ENCODE measurements around the gene ARFRP1. TPM values are rescaled to one million over a fixed set of nuclear protein-coding genes. Genes with fewer than 3 reads are reported as not detected.

The ARFRP1 gene
- total RNA-seq, 1 experiment from 2014 or later: 71.2 TPM

DNA sequence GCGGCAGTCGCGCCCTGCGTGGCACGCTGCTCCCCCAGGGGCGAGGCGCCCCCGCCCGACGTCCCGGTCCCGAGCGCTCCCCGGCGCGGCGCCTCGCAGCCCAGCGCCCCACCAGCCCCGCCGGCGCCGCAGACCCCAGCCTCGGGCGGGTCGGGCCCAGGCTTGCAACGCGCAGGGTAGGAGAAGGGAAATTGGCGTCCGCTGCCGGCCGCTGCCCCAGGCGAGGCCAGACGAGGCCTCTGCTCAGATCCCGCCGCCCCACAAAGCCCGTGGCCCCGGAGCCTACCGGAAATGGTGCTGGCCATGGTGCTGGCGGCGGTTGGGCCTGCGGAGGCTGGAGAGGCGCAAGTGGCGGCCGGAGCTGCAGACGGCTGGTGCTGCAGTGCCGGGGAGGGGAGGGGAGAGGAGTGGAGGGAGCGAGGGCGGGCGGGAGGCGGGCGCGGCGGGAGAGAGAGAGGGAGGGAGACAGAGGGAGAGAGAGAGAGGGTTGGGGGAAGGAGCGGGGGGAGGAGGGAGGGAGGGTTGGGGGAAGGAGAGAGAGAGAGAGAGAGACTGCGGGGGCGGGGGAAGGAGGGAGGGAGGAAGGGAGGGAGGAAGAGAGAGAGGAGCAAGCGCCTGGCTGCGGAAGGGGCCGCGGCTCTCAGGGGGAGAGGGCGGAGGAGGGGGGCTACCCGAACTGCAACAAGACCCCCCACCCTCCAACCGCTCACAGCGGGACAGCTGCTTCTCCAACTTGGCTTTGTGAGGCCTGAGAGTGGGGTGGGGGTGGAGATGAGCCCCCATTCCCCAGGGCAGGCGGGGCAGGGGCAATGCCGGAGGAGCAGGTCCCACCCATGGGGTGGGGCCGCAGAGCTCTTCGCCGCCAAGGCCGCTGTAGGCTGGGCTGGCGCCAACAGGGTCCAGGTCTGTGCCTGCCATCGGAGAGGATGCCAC is 54.5 kb downstream of the ARFRP1 start, which contains the start of gene STMN3:
Gene STMN3, minus strand, starts transcription at position 384 of the 933 bp plus-strand sequence. Its CDS starts 79 bp downstream, at position 305.
- DNase-seq: peak; percentile 61
- intact Hi-C loops (cut with micrococcal nuclease): no loop called here
- Histone ChIP-seq H3F3A (ENCODE audit: low read length, unreplicated experiment) (no peaks in the 10 kb centered on the region), H3K9me2 (replicated peaks; ENCODE audit: low read length) (no peaks in the 10 kb centered on the region), H3K9ac (ENCODE audit: low read length) (no peak within 1 kb of the TSS), H4K20me1 (ENCODE audit: low read length) (no peaks in the 10 kb centered on the region), H3K4me1 (ENCODE audit: insufficient read depth, low read length) (peaks cover 16% of the 10 kb centered on the region), H3K36me3 (ENCODE audit: low read depth, low read length) (no peaks in the 10 kb centered on the region), H3K27ac (ENCODE audit: low read length) (no peak within 1 kb of the TSS), H3K79me2 (ENCODE audit: low read length) (no peaks in the 10 kb centered on the region), H3K27me3 (ENCODE audit: low read length) (peaks cover 14% of the 10 kb centered on the region), H3K4me2 (ENCODE audit: low read length) (peak within 1 kb of the TSS; percentile 65), H2AFZ (ENCODE audit: low read length) (no peak within 1 kb of the TSS), H3K9me3 (ENCODE audit: low read length) (no peaks in the 10 kb centered on the region), H3K4me3 (ENCODE audit: low read length) (peak within 1 kb of the TSS; percentile 47)
- ChIA-PET CTCF (no interaction called here), POLR2A (ENCODE audit: unreplicated experiment) (interaction anchor here (0.6 kb wide), 1 partner anchor 53 kb away, joined by 8 read pairs; no protein-coding TSS in a partner anchor)
- TF ChIP-seq CTCF (conservative IDR thresholded peaks at IDR 0.05; ENCODE audit: low read depth, low read length) (no peak), EZH2 (IDR thresholded peaks at IDR 0.05; ENCODE audit: low read length, unreplicated experiment) (no peak), EZH2phosphoT487 (IDR thresholded peaks at IDR 0.05; ENCODE audit: borderline replicate concordance, low read length) (no peak)
- ATAC-seq: peak; percentile 47
- BruUV-seq (replicated peaks): no TSS peak

DNA sequence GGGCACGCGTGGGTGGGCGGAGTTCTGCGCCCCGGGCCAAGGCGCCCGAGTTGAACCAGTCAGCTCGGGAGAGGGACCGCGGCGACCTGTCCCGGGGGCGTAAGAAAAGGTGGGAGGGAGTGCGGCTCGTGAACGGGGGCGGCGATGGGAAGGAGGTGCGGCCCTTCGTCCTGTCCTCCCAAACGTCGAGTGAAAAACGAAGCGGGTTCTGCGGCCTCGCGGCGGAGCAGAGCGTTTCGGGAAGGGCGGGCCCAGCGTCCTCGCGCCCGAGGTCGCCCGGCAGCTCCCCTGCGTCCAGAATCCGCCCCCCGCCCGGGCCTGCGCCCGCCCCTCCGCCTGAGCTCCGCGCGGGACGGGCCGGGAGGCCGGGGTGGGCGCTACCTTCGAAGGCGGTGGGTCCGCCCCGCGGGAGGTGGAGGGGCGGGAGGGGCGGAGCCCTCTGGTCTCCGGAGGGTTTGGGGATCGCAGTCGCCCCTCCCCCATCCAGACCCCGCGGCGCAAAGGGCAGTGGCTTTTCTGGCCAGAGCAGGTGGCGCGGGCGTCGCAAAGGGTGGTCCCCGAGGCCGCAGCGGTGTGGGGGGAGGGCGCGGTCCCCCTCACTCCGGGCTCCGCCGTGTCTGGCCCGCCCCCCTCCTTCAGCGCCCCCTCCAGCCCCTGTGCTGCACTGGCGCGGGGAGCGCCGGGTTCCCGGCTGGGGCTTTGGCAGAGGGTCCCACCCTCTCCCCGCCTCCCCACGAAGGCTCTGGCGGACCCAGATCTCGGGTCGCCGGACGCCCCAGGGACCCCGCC is 55.4 kb downstream of the ARFRP1 start:
- H3K36me3 ChIP-seq (ENCODE audit: low read depth, low read length): no peaks in the 10 kb centered on the region
- no peak for TF ChIP-seq EZH2phosphoT487 (IDR thresholded peaks at IDR 0.05; ENCODE audit: borderline replicate concordance, low read length)
- TF ChIP-seq EZH2 (IDR thresholded peaks at IDR 0.05; ENCODE audit: low read length, unreplicated experiment): peak; percentile 81
- TF ChIP-seq CTCF (conservative IDR thresholded peaks at IDR 0.05; ENCODE audit: low read depth, low read length): no peak
- ChIA-PET POLR2A (ENCODE audit: unreplicated experiment) (interaction anchor here (0.6 kb wide), 1 partner anchor 52 kb away, joined by 8 read pairs; no protein-coding TSS in a partner anchor), CTCF (interaction anchor here (0.6 kb wide), 1 partner anchor 10 kb away, joined by 4 read pairs; no protein-coding TSS in a partner anchor)
- H2AFZ ChIP-seq (ENCODE audit: low read length): no peak overlapping the region
- H3K27ac ChIP-seq (ENCODE audit: low read length): no peak overlapping the region
- H3K4me2 ChIP-seq (ENCODE audit: low read length): peak overlapping the region; percentile 65
- peaks cover 14% of the 10 kb centered on the region for H3K27me3 ChIP-seq (ENCODE audit: low read length)
- no peaks in the 10 kb centered on the region for H3F3A ChIP-seq (ENCODE audit: low read length, unreplicated experiment)
- no peaks in the 10 kb centered on the region for H3K9me2 ChIP-seq (replicated peaks; ENCODE audit: low read length)
- H3K4me1 ChIP-seq (ENCODE audit: insufficient read depth, low read length): peaks cover 11% of the 10 kb centered on the region
- H3K79me2 ChIP-seq (ENCODE audit: low read length): no peaks in the 10 kb centered on the region
- DNase-seq (no peak), ATAC-seq (peak; percentile 6; the same call in 1 of the 2 replicates)
- no peak overlapping the region for H3K9ac ChIP-seq (ENCODE audit: low read length)
- intact Hi-C loops (cut with micrococcal nuclease): no loop called here
- BruUV-seq (replicated peaks): no TSS peak
- peak overlapping the region; percentile 47 for H3K4me3 ChIP-seq (ENCODE audit: low read length)
- H4K20me1 ChIP-seq (ENCODE audit: low read length): no peaks in the 10 kb centered on the region
- no peaks in the 10 kb centered on the region for H3K9me3 ChIP-seq (ENCODE audit: low read length)

Measured in PC-3 (cell line).